ENCODE measurements around the gene MYH1. TPM values are rescaled to one million over a fixed set of nuclear protein-coding genes. Genes with fewer than 3 reads are reported as not detected.
A peak's percentile ranks its signal among the peaks of the same experiment; 100 is the strongest.

The MYH1 gene
- total RNA-seq, 4 donors from 2014 or later, result 1,190 to 2,066 (median 1,615) TPM

DNA sequence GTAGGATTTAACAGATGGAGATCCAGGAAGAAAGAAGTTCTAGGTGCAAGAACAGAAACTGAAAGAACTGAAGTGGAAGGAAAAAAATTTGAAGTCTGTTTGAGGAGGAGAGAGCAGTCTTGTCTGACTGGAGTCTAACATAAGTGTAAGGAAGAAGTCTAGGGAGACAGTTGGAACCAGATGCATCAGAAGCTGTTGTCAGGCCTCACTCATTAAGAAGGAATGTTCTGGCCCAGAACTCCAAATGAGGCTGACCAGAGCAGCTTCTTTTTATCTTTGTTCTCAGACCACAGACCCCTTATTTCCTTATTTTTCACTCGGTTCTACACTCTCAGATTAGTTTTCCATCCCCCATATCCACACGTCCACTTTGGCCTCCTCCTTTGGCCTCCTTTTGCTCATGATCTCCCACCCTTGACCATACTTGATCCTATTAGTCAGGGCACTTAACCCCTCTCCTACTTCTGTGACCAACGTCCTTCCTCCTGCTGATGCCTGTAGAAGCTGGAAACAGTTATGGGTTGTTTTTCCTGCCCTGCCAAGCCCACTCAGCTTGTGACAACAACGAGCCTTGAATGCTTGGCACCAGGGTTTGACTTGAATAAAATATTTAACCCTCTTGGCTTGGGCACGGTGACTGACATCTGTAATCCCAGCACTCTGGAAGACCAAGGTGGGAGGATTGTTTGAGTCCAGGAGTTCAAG is 38.1 kb upstream of the MYH1 start:
- H3K27me3 ChIP-seq, result no peaks in the 10 kb centered on the region
- intact Hi-C loops (cut with DNase I; ENCODE audit: low total_unique reads) (no loop called here), in situ Hi-C loops (cut with MboI; ENCODE audit: low sequenced_read_pairs in 4 of 4) (no loop called here)
- no peaks in the 10 kb centered on the region for H3K9me3 ChIP-seq
- no peak overlapping the region for H3K4me3 ChIP-seq
- ATAC-seq (peak; percentile 29 to 63), DNase-seq (no peak)
- H3K36me3 ChIP-seq, result no peaks in the 10 kb centered on the region
- peaks cover 0 to 18% of the 10 kb centered on the region in 2 donors for H3K4me1 ChIP-seq
- H3K27ac ChIP-seq, result peak overlapping the region in 2 of 4 donors; percentile 56 to 61
- no peak for TF ChIP-seq CTCF (IDR thresholded peaks at IDR 0.05 in 4 of 5, conservative IDR thresholded peaks at IDR 0.05 in 1 of 5)
- TF ChIP-seq POLR2A (IDR thresholded peaks at IDR 0.05), result no peak

DNA sequence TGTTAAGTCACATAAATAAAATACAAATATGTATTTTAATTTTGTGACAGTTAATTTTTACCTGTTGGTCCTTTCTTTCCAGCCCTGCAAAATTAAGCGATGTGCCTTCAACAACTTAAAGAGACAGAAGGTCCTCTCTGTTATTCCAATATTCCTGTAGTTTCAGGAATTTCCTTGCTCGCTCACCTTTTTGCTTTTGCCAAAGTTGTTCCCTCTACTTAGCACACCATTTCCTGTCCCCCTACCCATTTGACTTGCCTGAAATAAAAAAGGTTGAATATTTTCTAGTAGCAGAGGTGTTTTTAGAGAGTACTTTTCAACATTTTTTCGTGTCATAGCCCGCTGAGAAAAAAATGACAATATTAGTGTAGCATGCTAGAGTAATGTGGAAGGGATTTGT is 31.7 kb upstream of the MYH1 start:
- in situ Hi-C loops (cut with MboI; ENCODE audit: low sequenced_read_pairs in 4 of 4), result no loop called here
- H3K4me1 ChIP-seq, result peaks cover 0 to 6% of the 10 kb centered on the region in 2 donors
- TF ChIP-seq POLR2A (IDR thresholded peaks at IDR 0.05) (no peak), CTCF (IDR thresholded peaks at IDR 0.05 in 4 of 5, conservative IDR thresholded peaks at IDR 0.05 in 1 of 5) (no peak)
- H3K9me3 ChIP-seq, result no peaks in the 10 kb centered on the region
- no peak overlapping the region for H3K4me3 ChIP-seq
- H3K27me3 ChIP-seq, result no peaks in the 10 kb centered on the region
- DNase-seq, result no peak
- ATAC-seq, result no peak
- intact Hi-C loops (cut with DNase I; ENCODE audit: low total_unique reads), result no loop called here
- H3K36me3 ChIP-seq, result no peaks in the 10 kb centered on the region
- H3K27ac ChIP-seq, result peak overlapping the region; percentile 66 to 82 (median 80)

GRCh38 chr17:10549096-10549842 is 30.9 kb upstream of the MYH1 start, which contains the start of gene MYH2:
Gene MYH2 (minus strand): TSS chr17:10549658. CDS start chr17:10547920, 1,738 bp downstream.
- intact Hi-C loops (cut with DNase I; ENCODE audit: low total_unique reads) (loop anchor here (2.0 kb wide), 1 partner anchor 64 kb away; no protein-coding TSS in a partner anchor), in situ Hi-C loops (cut with MboI; ENCODE audit: low sequenced_read_pairs in 4 of 4) (no loop called here)

GRCh38 chr17:10547351-10547750 is 29.0 kb upstream of the MYH1 start:
- Histone ChIP-seq H3K36me3 (no peaks in the 10 kb centered on the region), H3K9me3 (no peaks in the 10 kb centered on the region), H3K4me3 (no peak overlapping the region), H3K27me3 (no peaks in the 10 kb centered on the region), H3K4me1 (peaks cover 0 to 2% of the 10 kb centered on the region in 2 donors), H3K27ac (peak overlapping the region; percentile 66 to 82 (median 80))
- ATAC-seq, result peak; percentile 64 to 87
- in situ Hi-C loops (cut with MboI; ENCODE audit: low sequenced_read_pairs in 4 of 4) (no loop called here), intact Hi-C loops (cut with DNase I; ENCODE audit: low total_unique reads) (no loop called here)
- DNase-seq, result no peak
- TF ChIP-seq POLR2A (IDR thresholded peaks at IDR 0.05) (no peak), CTCF (IDR thresholded peaks at IDR 0.05 in 4 of 5, conservative IDR thresholded peaks at IDR 0.05 in 1 of 5) (no peak)

More at GRCh38 chr17:10549096-10549842, 30.9 kb upstream of the MYH1 start, which contains the start of gene MYH2:
- Histone ChIP-seq H3K27me3 (no peaks in the 10 kb centered on the region), H3K27ac (peak within 1 kb of the TSS; percentile 66 to 82 (median 80)), H3K4me3 (no peak within 1 kb of the TSS), H3K4me1 (peaks cover 0 to 6% of the 10 kb centered on the region in 2 donors), H3K36me3 (no peaks in the 10 kb centered on the region), H3K9me3 (no peaks in the 10 kb centered on the region)
- ATAC-seq (peak; percentile 27 to 46), DNase-seq (no peak)
- no peak for TF ChIP-seq CTCF (IDR thresholded peaks at IDR 0.05 in 4 of 5, conservative IDR thresholded peaks at IDR 0.05 in 1 of 5)
- no peak for TF ChIP-seq POLR2A (IDR thresholded peaks at IDR 0.05)
